Esophagus muscularis mucosa (tissue), 3 donors: ENCODE data around the gene OCEL1.

Experiments used
- CTCF ChIP-seq, 3 experiments: fragments of 200-600 bp in 2 of 3; fragments of 450-650 bp in 1 of 3; sonication (generic) in 2 of 3; IDR thresholded peaks; one replicate each; pipeline ENCODE4 v1.5.1; 2017 to 2019; ENCODE audit warnings: antibody characterized with exemption in 3 of 3, mild to moderate bottlenecking in 2 of 3, moderate library complexity in 1 of 3
- POLR2A ChIP-seq: fragments of 450-650 bp; IDR thresholded peaks from one replicate; pipeline ENCODE4 v1.6.1; 2017; ENCODE audit warnings: antibody characterized with exemption, moderate library complexity, mild to moderate bottlenecking, low read depth
- POLR2AphosphoS5 ChIP-seq, 2 donors: sonication (generic); formaldehyde crosslinking; IDR thresholded peaks; one replicate each; pipeline ENCODE4 v1.6.1; 2017; ENCODE audit warnings: antibody characterized with exemption in 2 of 2

DNA sequence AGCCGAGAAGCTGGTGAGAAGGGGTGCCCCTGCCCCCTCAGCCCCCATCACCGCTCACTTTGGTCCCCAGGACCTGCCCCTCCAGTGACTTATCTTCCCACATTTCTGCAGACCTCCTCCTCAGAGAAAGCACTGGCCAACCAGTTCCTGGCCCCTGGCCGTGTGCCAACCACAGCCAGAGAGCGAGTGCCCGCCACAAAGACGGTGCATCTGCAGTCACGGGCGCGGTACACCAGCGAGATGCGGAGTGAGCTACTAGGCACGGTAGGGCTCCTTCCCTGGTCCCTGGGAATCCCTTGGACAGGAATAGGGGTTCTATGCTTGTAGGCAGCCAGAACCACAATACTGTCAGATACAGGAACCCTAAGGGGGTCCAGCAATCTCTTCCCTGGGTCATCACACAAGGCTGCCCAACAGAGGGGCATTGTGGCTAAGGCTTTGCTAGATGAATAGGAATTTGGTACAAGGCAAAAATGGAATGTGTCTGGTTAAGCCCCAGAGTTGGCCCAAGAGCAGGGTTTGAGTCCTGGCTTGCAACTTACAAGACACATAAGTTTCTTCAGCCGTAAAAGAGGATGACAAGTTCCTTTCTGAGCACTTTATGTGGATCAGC is 9.9 kb upstream of the OCEL1 start:
- no peak for TF ChIP-seq CTCF (IDR thresholded peaks at IDR 0.05)
- TF ChIP-seq POLR2A: no peak
- no peak for TF ChIP-seq POLR2AphosphoS5 (IDR thresholded peaks at IDR 0.05)
